Neuron (in vitro differentiated cells): ENCODE data around the gene TNXB.
A peak's percentile ranks its signal among the peaks of the same experiment; 100 is the strongest.

Experiments used
- H2AFZ ChIP-seq: one replicate; pipeline ENCODE4 v1.6.1; 2013; ENCODE audit warnings: low read depth, mild to moderate bottlenecking, inconsistent platforms, low read length, moderate library complexity
- H3K27me3 ChIP-seq: one replicate; pipeline ENCODE4 v1.6.1; 2013; ENCODE audit warnings: low read length; ENCODE audit not compliant: insufficient read depth
- H3K36me3 ChIP-seq: one replicate; pipeline ENCODE4 v1.6.1; 2013; ENCODE audit warnings: low read length; ENCODE audit not compliant: insufficient read depth
- H3K4me1 ChIP-seq: one replicate; pipeline ENCODE4 v1.6.1; 2013; ENCODE audit warnings: low read length; ENCODE audit not compliant: insufficient read depth
- H3K4me3 ChIP-seq: 2 replicates; pipeline ENCODE4 v1.5.1; 2013; ENCODE audit warnings: mild to moderate bottlenecking, low read length, moderate library complexity
- H3K9me3 ChIP-seq: one replicate; pipeline ENCODE4 v1.6.1; 2013; ENCODE audit warnings: low read length

Gene TNXB, protein sequence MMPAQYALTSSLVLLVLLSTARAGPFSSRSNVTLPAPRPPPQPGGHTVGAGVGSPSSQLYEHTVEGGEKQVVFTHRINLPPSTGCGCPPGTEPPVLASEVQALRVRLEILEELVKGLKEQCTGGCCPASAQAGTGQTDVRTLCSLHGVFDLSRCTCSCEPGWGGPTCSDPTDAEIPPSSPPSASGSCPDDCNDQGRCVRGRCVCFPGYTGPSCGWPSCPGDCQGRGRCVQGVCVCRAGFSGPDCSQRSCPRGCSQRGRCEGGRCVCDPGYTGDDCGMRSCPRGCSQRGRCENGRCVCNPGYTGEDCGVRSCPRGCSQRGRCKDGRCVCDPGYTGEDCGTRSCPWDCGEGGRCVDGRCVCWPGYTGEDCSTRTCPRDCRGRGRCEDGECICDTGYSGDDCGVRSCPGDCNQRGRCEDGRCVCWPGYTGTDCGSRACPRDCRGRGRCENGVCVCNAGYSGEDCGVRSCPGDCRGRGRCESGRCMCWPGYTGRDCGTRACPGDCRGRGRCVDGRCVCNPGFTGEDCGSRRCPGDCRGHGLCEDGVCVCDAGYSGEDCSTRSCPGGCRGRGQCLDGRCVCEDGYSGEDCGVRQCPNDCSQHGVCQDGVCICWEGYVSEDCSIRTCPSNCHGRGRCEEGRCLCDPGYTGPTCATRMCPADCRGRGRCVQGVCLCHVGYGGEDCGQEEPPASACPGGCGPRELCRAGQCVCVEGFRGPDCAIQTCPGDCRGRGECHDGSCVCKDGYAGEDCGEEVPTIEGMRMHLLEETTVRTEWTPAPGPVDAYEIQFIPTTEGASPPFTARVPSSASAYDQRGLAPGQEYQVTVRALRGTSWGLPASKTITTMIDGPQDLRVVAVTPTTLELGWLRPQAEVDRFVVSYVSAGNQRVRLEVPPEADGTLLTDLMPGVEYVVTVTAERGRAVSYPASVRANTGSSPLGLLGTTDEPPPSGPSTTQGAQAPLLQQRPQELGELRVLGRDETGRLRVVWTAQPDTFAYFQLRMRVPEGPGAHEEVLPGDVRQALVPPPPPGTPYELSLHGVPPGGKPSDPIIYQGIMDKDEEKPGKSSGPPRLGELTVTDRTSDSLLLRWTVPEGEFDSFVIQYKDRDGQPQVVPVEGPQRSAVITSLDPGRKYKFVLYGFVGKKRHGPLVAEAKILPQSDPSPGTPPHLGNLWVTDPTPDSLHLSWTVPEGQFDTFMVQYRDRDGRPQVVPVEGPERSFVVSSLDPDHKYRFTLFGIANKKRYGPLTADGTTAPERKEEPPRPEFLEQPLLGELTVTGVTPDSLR (N-terminal part only)

DNA sequence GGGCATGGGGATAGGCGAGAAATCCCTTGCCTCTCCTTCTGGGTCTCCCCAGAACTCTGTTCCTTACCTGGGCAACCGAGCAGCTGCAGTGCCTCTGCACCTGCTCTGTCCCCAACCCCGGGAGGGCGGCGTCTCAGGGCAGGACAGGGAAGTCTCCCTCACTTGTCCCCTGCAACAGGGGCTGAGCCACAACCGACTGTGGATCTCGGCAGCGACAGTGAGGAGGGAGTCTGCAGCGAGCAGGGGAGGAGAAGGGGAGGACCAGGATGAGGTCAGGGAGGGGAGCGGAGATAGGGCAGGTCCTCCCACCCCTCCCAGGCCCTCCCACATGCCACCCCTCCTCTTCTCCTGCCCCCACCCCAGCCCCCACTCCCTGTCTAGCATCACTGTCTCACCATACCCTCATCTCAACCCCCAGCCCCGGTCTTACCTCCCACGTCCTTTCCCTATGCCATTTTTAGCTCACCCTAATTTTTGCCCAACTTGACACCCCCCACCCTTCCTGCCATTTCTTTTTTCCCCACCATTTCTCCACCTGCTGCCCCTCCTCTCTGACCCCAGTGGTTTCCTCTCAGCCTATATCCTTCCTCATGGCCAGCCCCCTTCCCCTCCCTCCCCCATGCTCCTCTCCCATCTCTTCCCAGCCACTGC lies at the start of gene TNXB:
Gene TNXB (minus strand): TSS at position 225 of the 651 bp plus-strand sequence. CDS start 11,140 bp downstream, outside the sequence.
- no peaks in the 10 kb centered on the region for H3K27me3 ChIP-seq
- H3K9me3 ChIP-seq: no peaks in the 10 kb centered on the region
- H2AFZ ChIP-seq: no peak within 1 kb of the TSS
- no peak within 1 kb of the TSS for H3K4me3 ChIP-seq
- H3K4me1 ChIP-seq: peaks cover 15% of the 10 kb centered on the region
- no peaks in the 10 kb centered on the region for H3K36me3 ChIP-seq

DNA sequence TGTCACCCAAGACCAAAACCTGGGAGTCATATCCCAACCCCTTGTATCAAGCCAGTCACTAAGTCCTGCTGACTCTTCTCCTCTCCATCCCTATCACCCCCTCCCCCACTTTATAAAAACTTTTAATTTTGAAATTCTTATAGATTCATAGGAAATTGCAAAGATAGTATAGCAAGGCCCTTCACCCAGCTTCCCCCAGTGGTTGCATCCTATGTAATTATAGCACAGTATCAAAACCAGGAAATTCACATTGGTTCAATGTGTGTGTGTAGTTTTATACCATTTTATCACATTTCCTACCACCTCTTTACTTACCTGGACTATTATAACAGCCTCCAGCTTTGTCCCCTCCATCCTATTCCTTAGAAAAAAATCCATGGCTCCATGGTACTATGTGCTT lies 48.9 kb upstream of the TNXB start:
- H3K36me3 ChIP-seq: peaks cover 39% of the 10 kb centered on the region
- peaks cover 13% of the 10 kb centered on the region for H3K4me1 ChIP-seq
- H3K4me3 ChIP-seq: no peak overlapping the region
- H3K9me3 ChIP-seq: no peaks in the 10 kb centered on the region
- no peak overlapping the region for H2AFZ ChIP-seq
- no peaks in the 10 kb centered on the region for H3K27me3 ChIP-seq

DNA sequence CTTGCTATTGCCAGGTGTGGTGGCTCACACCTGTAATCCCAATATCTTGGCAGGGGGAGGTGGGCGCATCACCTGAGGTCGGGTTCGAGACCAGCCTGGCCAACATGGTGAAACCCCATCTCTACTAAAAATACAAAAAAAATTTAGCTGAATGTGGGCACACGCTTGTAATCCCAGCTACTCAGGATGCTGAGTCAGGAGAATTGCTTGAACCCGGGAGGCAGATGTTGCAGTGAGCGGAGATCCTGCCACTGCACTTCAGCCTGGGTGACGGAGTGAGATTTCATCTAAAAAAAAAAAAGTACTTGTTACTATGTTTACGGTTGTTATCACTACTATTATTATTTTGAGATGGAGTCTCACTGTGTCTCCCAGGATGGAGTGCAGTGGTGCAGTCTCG lies 47.8 kb upstream of the TNXB start:
- Histone ChIP-seq H3K4me3 (no peak overlapping the region), H3K9me3 (no peaks in the 10 kb centered on the region), H3K27me3 (no peaks in the 10 kb centered on the region), H3K36me3 (peaks cover 31% of the 10 kb centered on the region), H2AFZ (no peak overlapping the region), H3K4me1 (peaks cover 24% of the 10 kb centered on the region)

DNA sequence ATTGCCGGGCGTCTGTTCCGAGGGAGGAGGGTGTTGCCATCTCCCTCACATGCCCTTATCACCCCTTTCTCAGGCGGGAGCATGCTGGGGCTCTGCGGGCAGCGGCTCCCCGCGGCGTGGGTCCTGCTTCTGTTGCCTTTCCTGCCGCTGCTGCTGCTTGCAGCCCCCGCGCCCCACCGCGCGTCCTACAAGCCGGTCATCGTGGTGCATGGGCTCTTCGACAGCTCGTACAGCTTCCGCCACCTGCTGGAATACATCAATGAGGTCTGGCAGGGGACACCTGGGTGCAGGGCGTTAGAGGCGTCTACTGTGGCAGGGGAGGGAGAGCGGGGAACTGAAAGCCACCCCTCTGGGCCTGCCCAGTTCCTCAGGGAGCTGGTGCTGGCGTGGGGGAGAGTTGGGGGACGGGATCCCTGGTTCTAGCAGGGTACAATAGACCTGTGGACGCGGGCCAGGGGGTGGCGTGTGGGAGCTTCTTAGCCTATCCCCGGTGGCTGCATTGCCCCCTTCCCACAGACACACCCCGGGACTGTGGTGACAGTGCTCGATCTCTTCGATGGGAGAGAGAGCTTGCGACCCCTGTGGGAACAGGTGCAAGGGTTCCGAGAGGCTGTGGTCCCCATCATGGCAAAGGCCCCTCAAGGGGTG lies 45.5 kb upstream of the TNXB start:
- no peaks in the 10 kb centered on the region for H3K27me3 ChIP-seq
- H3K4me3 ChIP-seq: peak overlapping the region; percentile 76
- H3K9me3 ChIP-seq: no peaks in the 10 kb centered on the region
- peaks cover 29% of the 10 kb centered on the region for H3K36me3 ChIP-seq
- peaks cover 29% of the 10 kb centered on the region for H3K4me1 ChIP-seq
- H2AFZ ChIP-seq: peak overlapping the region; percentile 51

DNA sequence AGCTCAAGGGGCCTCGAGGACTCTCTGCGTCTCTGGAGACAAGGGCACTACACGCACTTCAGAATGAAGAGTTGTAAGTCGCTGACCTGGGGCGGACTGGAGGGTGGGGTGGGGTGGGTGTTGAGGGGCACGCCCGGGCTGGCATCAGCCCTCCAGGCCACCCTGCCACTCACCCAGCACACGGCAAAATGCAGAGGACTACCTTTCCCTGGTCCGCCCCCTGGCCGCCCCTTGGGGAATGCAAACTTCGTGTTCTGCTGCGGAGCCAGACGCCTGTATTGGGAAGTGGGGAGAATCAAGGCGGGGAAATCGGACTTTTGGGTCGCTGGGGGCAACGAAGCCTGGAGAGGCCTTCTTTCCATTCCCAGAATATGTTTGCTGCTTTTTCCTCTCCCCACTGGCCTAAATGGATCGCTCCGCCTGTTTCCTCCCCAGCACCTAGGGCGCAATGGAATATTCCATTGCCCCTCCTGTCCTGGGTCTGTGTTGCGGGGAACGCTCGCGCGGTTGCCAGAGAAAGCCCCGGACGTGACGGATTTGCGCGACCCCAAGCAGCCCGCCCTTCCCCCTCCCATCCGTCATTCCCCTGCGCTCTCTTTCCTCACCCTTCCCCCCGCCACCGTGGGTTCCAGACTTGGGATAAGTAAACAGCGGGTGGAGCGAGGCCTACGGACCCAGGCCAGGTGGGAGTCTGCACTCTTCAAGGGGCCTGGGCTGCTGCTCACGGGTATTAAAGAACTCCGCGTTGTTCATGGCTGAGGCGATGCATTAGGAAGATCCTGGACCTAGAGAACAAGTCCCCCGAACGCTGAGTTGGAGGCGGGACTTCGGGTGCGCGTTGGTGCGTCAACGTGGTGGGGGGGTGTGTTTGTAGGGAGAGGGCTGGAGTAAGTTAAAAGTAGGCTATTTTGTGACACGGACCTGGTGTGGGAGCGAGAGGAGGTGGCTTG lies 44.7 kb upstream of the TNXB start, which contains the start of gene PPT2:
Gene PPT2 (plus strand): TSS at position 578 of the 950 bp plus-strand sequence. CDS start 454 bp downstream, outside the sequence.
- Histone ChIP-seq H3K36me3 (peaks cover 27% of the 10 kb centered on the region), H3K4me3 (peak within 1 kb of the TSS; percentile 76), H3K27me3 (no peaks in the 10 kb centered on the region), H2AFZ (peak within 1 kb of the TSS; percentile 51), H3K4me1 (peaks cover 29% of the 10 kb centered on the region), H3K9me3 (no peaks in the 10 kb centered on the region)

DNA sequence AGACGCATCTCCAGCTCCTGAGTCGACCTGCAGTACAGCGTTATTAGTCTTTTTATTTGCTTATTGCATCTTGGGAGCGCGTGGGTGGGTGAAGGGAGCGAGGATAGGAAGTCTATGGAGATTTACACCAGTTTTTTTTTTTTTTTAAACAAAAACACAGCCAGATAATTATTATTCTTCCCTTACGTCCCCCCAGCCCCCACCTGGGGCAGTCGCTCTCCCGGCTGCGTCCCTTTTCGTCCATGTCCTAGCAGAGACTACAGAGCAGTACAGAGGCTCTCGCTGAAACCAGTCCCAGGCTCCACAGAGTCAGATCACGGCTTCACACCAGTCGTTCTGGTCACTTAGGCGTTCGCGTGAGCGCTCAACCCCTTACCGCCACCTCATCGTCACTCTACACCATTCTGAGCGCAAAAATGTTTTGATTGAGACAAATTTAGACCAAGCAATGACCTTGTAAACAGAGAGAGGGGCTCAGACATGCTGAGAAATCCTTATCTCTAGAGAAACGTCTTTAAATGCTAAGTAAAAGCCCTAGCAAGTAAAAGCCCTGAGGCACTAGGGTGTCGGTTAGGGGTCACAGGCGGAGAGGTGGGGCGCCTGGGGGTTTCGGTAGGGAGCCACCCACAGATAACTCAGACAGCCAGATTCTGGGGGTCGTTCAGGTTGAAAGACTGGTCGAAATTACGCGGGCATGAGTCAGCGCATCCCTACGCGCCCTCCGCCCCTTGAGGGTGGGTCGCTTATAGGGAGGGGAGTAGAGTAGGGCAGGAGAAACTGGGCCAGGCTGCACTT lies 43.8 kb upstream of the TNXB start:
- peak overlapping the region; percentile 51 for H2AFZ ChIP-seq
- no peaks in the 10 kb centered on the region for H3K9me3 ChIP-seq
- H3K36me3 ChIP-seq: peaks cover 18% of the 10 kb centered on the region
- H3K4me1 ChIP-seq: peaks cover 29% of the 10 kb centered on the region
- peak overlapping the region; percentile 76 for H3K4me3 ChIP-seq
- no peaks in the 10 kb centered on the region for H3K27me3 ChIP-seq

DNA sequence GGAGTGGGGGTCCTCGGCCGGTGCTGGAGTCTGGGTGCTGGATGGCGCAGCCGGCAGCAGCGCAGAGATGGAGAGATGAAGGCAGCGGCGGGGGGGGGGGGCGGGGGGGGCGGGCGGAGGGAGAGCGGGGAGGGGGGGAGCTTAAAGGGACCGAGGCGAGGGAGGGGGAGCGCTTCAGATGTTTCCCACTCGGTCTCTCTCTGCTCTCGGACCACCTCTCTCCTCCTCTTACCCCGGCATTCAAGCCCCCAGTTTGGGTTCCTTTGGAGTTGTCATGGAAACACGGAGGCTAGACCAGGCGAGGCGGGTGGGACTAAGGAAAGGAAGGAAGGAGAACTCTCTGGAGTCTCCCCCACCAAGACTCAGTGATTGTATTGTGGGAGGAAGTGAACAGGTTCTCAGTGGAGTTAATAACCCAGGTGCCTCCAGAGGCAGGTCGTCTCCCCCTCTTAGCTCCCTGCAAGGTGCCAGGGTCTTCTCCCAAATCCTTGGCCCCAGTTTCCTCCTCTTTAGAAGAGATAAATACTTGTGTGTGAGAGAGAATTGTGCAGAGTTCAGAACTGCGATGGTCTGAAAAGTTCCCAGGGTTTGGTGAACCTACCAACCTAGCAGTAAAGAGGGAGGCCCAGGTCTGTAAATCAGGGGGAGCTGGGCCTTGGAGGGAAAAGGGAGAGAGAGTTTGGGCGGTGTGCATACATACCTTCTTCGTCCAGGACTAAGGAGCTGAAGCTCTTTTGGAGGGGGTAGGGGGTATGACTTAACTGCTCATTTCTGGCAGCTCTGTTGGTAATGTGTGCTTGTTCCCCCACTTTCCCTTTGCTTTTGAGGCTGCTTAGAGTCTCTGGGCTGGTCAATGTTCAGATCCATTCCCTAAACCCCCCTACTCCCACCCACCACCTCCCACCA lies 43.0 kb upstream of the TNXB start, which contains the start of gene PRRT1:
Gene PRRT1 (minus strand): TSS at position 77 of the 906 bp plus-strand sequence. CDS start 112 bp downstream, outside the sequence.
- Histone ChIP-seq H3K4me3 (peak within 1 kb of the TSS; percentile 76), H3K27me3 (no peaks in the 10 kb centered on the region), H3K4me1 (peaks cover 29% of the 10 kb centered on the region), H2AFZ (peak within 1 kb of the TSS; percentile 51), H3K9me3 (no peaks in the 10 kb centered on the region), H3K36me3 (peaks cover 11% of the 10 kb centered on the region)

DNA sequence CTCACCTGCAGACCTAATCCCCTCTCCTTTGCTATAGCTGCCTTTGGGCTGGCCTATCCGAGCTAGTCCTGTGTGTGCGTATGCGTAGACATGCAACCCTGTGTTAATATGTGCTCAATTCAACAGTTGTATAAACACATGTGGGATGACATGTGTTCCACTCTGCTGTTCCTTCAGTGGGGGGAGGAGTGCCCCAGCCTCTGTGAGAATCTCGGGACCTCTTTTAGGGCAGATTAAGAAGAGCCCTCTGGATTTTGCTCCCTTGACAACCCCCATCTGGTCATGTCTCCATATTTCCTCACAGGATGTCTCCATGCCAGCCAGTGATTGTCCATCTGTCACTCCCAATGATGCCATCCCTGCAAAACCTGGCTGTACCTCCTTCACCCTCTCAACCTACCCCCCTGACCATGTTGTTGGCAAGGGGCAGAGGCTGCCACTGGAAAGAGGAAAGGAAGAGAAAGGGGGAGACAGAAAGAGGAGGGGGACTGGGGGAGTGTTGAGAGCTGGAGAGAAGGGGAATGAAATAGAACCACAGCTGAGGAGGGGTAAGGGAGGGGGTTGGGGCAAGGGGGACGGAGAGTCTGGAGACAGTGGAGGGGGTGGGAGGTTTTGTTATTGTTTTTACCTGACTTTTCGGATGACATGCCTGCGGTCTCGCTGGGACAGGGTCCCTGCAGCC lies 42.2 kb upstream of the TNXB start:
- H3K9me3 ChIP-seq: no peaks in the 10 kb centered on the region
- no peak overlapping the region for H3K4me3 ChIP-seq
- H3K27me3 ChIP-seq: no peaks in the 10 kb centered on the region
- H3K36me3 ChIP-seq: peaks cover 6% of the 10 kb centered on the region
- H3K4me1 ChIP-seq: peaks cover 36% of the 10 kb centered on the region
- no peak overlapping the region for H2AFZ ChIP-seq

DNA sequence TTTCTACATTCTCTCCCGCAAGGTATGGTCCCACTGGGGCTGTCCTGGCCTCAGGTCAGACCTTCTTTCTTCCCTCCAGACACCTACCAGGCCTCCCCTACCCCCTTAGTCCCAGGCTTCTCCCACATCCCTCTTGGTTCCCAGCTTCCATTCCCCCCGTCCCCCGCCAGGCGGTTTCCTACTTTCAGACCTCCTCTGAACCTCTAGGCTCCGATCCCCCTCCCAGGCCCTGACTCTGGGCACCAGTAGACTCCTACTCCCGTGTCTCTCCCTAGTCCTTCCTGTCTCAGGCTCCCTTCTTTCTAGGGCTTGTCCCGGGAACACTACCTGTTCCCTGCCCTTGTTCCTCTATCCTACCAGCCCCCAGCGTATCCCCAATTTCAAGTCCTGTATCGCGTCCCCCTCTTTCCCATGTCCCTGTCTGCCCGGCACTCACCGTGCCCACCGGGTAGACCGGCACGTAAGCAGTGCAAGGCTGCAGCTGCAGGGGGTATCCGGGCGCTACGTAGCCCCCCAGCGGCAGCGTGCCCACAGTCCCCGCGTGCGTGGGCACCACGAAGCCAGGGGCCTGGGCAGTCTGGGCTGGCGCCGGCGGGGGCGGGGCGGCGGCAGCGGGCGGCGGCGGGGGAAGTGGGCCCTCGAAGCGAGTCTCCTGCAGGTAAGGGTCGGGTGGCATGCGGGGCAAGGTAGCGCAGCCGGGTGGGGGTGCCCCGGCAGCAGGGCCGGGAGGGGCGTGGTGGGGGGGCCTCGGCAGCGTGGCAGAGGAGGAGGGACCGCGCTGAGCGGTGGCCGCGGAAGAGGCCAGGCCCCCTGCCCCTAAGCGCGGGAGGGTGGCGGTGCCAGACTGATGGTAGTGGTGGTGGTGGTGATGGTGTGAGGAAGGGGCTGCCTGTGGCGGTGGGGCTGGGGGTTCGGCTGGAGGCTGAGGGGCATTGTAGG lies 41.1 kb upstream of the TNXB start:
- Histone ChIP-seq H3K9me3 (no peaks in the 10 kb centered on the region), H2AFZ (no peak overlapping the region), H3K4me3 (no peak overlapping the region), H3K4me1 (peaks cover 33% of the 10 kb centered on the region), H3K36me3 (no peaks in the 10 kb centered on the region), H3K27me3 (no peaks in the 10 kb centered on the region)
